Esophagus squamous epithelium (tissue), 4 donors: ENCODE data around the gene FNIP2.

ENCODE experiments used
- CTCF ChIP-seq, 6 experiments: fragments of 450-650 bp in 4 of 6; fragments of 200-600 bp in 2 of 6; sonication (generic) in 2 of 6; IDR thresholded peaks; one replicate each; pipeline ENCODE4 v1.5.1; 2016 to 2019; ENCODE audit warnings: antibody characterized with exemption in 6 of 6, mild to moderate bottlenecking in 4 of 6, moderate library complexity in 4 of 6
- POLR2A ChIP-seq, 4 donors: fragments of 450-650 bp; IDR thresholded peaks; one replicate each; pipeline ENCODE4 v1.6.1; 2017; ENCODE audit warnings: antibody characterized with exemption in 4 of 4, mild to moderate bottlenecking in 4 of 4, moderate library complexity in 3 of 4

- no peak for TF ChIP-seq CTCF (IDR thresholded peaks at IDR 0.05)
- TF ChIP-seq POLR2A (IDR thresholded peaks at IDR 0.05), result no peak
Measured at GRCh38 chr4:158807691-158808090, 38.9 kb downstream of the FNIP2 start.
